ENCODE results near the gene SERPINA6.
"Not testable (repeated sequence)": the region's sequence is repeated elsewhere in the genome, so short reads cannot be mapped to it uniquely, and the experiment has no call there.

SERPINA6 gene

DNA sequence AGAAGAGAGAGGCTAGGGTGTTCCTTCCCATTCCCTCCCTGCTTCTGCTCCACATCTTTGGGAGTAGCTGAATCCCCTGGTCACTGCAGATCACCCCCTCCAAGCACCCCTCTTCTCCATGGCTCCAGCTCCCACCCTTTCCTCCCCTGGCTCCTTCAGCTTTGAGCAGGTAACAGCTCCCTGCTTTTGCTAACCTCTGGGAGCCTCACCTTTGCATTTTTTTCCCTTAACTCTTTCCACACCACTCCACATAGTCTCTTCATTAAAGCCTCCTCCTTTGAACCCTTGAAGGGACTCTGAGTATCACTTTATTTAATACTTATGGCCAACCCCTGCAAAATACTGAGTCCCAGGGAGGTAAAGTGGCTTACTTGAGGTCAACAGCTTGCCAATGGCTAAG, 25.7 kb upstream of the SERPINA6 start:
- DNase-seq (ENCODE audit: extremely low read depth, insufficient read length) = no peak
- TF ChIP-seq, protein P1, sequence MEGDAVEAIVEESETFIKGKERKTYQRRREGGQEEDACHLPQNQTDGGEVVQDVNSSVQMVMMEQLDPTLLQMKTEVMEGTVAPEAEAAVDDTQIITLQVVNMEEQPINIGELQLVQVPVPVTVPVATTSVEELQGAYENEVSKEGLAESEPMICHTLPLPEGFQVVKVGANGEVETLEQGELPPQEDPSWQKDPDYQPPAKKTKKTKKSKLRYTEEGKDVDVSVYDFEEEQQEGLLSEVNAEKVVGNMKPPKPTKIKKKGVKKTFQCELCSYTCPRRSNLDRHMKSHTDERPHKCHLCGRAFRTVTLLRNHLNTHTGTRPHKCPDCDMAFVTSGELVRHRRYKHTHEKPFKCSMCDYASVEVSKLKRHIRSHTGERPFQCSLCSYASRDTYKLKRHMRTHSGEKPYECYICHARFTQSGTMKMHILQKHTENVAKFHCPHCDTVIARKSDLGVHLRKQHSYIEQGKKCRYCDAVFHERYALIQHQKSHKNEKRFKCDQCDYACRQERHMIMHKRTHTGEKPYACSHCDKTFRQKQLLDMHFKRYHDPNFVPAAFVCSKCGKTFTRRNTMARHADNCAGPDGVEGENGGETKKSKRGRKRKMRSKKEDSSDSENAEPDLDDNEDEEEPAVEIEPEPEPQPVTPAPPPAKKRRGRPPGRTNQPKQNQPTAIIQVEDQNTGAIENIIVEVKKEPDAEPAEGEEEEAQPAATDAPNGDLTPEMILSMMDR (IDR thresholded peaks at IDR 0.05; ENCODE audit: insufficient read depth, low read length, poor library complexity, severe bottlenecking) = no peak
- Histone ChIP-seq H3K4me3 (replicated peaks; ENCODE audit: low read depth, low read length) (no peak overlapping the region), H3K36me3 (ENCODE audit: control insufficient read depth, insufficient read depth, low read length) (no peaks in the 10 kb centered on the region), H3K27me3 (replicated peaks; ENCODE audit: control insufficient read depth, insufficient read depth, low read length) (no peaks in the 10 kb centered on the region)

DNA sequence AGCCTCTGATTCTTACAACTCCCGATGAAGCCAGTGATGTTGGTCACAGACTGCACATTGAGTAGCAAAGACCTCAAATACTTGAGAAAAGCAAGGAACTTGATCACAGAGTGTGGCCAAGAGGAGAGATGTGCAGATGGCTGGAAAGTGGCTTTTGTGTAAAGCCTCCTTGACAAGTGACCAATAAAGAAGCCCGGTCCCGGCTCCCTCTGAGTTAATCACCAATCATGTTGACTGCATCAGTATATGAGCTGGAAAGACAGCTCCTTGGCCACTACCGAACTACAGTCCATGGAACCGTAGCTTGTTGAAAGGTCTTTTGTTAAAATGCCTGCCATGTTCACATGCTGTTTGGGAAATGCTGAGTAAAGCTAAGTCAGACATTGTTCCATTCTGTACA, 23.7 kb upstream of the SERPINA6 start:
- Histone ChIP-seq H3K27me3 (replicated peaks; ENCODE audit: control insufficient read depth, insufficient read depth, low read length) (no peaks in the 10 kb centered on the region), H3K4me3 (replicated peaks; ENCODE audit: low read depth, low read length) (no peak overlapping the region), H3K36me3 (ENCODE audit: control insufficient read depth, insufficient read depth, low read length) (no peaks in the 10 kb centered on the region)
- TF ChIP-seq, protein P1 (IDR thresholded peaks at IDR 0.05; ENCODE audit: insufficient read depth, low read length, poor library complexity, severe bottlenecking) = no peak
- DNase-seq (ENCODE audit: extremely low read depth, insufficient read length) = no peak

DNA sequence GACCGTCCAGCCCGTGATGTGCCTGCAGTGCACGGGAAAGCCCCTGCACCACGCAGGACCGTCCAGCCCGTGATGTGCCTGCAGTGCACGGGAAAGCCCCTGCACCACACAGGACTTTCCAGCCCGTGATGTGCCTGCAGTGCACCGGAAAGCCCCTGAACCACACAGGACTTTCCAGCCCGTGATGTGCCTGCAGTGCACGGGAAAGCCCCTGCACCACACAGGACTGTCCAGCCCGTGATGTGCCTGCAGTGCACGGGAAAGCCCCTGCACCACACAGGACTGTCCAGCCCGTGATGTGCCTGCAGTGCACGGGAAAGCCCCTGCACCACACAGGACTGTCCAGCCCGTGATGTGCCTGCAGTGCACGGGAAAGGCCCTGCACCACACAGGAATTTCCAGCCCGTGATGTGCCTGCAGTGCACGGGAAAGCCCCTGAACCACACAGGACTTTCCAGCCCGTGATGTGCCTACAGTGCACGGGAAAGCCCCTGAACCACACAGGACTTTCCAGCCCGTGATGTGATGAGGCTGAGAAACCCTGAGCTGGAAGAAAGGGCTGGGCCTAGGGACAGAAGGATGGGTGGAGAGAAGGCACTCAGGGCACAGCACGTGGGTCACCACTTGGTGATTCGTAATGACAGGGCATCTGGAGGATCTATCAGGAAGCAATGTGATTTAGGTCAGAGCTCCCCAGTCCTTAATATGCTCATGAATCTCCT, 23.1 kb upstream of the SERPINA6 start:
- peak; percentile 81 for DNase-seq (ENCODE audit: extremely low read depth, insufficient read length)
- not testable (repeated sequence) for H3K27me3 ChIP-seq (replicated peaks; ENCODE audit: control insufficient read depth, insufficient read depth, low read length); H3K36me3 ChIP-seq (ENCODE audit: control insufficient read depth, insufficient read depth, low read length); H3K4me3 ChIP-seq (replicated peaks; ENCODE audit: low read depth, low read length)

DNA sequence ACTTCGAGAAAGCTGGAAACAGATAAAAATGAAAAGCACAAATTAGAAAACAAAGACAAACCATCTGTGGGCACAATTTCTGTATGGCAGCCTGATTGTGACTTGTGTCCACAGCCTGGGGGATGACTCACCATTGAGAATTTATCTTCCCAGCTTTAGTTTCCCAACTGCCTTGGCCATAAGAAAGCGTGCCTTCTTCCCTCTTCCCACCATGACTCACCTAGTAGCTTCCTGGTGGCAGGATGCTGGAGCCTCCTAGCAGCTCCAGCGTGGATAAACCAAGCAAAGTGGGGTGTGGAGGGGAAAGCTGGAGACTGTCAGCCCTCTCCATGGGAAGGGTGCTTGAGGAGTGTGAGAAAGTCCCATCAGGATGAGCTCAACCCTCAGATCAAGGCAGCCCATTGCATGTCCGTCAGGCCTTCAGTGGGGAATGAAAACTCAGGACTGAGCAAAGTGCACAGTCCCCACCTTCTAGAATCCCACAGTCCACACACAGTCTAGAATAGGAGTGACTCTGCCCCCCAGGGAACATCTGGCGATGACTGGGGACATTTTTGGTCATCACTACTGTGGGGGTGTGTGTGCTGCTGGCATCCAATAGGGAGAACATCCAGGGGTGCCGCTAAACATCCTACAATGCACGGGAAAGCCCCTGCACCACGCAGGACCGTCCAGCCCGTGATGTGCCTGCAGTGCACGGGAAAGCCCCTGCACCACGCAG, 22.4 kb upstream of the SERPINA6 start:
- TF ChIP-seq, protein P1 (IDR thresholded peaks at IDR 0.05; ENCODE audit: insufficient read depth, low read length, poor library complexity, severe bottlenecking) = no peak
- peak; percentile 50 for DNase-seq (ENCODE audit: extremely low read depth, insufficient read length)

DNA sequence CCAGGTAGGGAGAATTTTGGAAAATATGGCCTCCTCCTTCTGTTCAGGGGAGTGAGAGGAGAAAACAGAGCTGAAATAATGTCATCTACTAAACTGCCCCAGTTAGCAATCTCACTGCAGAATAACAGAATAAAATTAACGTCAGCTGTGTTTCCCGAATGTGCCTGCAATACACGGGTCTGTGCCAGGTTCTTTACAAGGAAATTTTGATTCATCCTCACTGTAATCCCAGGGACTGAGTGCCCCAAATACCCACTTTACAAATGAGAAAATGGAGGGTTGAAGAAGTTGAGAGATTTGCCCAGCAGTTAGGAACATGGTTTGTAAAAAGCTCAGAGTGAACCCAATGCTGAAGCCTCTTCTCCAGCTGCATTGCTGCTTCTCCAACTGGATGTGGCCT, 21.3 kb upstream of the SERPINA6 start:
- no peak overlapping the region for H3K4me3 ChIP-seq (replicated peaks; ENCODE audit: low read depth, low read length)
- H3K27me3 ChIP-seq (replicated peaks; ENCODE audit: control insufficient read depth, insufficient read depth, low read length) = no peaks in the 10 kb centered on the region
- TF ChIP-seq, protein P1 (IDR thresholded peaks at IDR 0.05; ENCODE audit: insufficient read depth, low read length, poor library complexity, severe bottlenecking) = no peak
- DNase-seq (ENCODE audit: extremely low read depth, insufficient read length) = no peak
- no peaks in the 10 kb centered on the region for H3K36me3 ChIP-seq (ENCODE audit: control insufficient read depth, insufficient read depth, low read length)

More for the DNA sequence above, 22.4 kb upstream of the SERPINA6 start:
- no peak overlapping the region for H3K4me3 ChIP-seq (replicated peaks; ENCODE audit: low read depth, low read length)
- no peaks in the 10 kb centered on the region for H3K27me3 ChIP-seq (replicated peaks; ENCODE audit: control insufficient read depth, insufficient read depth, low read length)
- no peaks in the 10 kb centered on the region for H3K36me3 ChIP-seq (ENCODE audit: control insufficient read depth, insufficient read depth, low read length)

DNA sequence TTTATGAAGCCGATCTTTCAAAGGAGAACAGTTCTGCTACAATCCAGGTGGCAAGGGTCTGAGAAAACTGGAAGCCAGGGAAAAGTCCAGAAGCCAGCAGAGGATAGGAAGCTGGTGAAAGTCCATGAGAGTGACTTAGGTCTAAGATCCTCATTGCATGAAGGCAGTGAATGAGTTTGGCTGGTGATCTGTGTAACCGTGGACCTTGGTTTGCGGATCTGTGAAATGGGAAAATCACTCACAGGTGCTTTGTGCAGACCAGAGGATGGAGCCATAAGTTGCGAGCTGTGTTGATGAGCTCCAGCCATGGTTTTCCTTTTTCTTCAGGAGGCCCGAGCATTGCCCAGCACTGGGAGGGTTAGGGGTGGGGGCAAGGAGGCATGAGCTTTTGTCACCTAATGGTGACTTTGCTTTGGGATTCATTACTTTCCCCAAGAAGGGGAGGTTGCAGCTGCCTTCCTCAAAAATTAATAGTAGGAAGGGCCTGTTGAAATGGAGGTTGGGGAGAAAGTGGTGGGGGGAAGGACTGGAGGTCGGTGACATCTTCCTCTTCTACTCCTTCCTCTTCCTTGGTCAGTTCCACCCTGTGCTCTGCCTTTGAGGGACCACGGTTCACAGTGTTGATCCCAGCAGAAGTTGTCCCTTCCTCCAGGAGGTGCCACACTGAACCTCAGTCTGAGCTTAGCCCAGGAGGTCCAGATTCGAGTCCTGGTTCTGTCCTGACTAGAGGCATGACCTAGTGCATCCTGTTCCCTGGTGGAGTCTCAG, 20.3 kb upstream of the SERPINA6 start:
- no peak for DNase-seq (ENCODE audit: extremely low read depth, insufficient read length)
- TF ChIP-seq, protein P1 (IDR thresholded peaks at IDR 0.05; ENCODE audit: insufficient read depth, low read length, poor library complexity, severe bottlenecking) = no peak
- Histone ChIP-seq H3K27me3 (replicated peaks; ENCODE audit: control insufficient read depth, insufficient read depth, low read length) (no peaks in the 10 kb centered on the region), H3K4me3 (replicated peaks; ENCODE audit: low read depth, low read length) (no peak overlapping the region), H3K36me3 (ENCODE audit: control insufficient read depth, insufficient read depth, low read length) (no peaks in the 10 kb centered on the region)
